GM12878 (cell line): ENCODE data around the gene CCDC106. TPM values are rescaled to one million over a fixed set of nuclear protein-coding genes. Genes with fewer than 3 reads are reported as not detected.

Source experiments
- BRCA1 ChIP-seq: IDR thresholded peaks from 2 replicates; pipeline ENCODE4 v1.6.1; 2011; ENCODE audit warnings: low read depth, low read length, improper control_type of control experiment
- CBX3 ChIP-seq: fragments of 200-600 bp; sonication (generic); IDR thresholded peaks from 2 replicates; pipeline ENCODE4 v1.6.1; 2016; ENCODE audit warnings: low read depth, borderline replicate concordance
- CREM ChIP-seq: IDR thresholded peaks from 2 replicates; pipeline ENCODE4 v1.6.1; 2014; ENCODE audit warnings: antibody characterized with exemption, low read depth
- EGR1 ChIP-seq, 2 experiments: IDR thresholded peaks; 1 replicate in 1 of 2; 2 replicates in 1 of 2; pipeline ENCODE4 v1.6.1; 2011 to 2012; ENCODE audit warnings: low read depth in 2 of 2, low read length in 2 of 2, borderline replicate concordance in 1 of 2, mild to moderate bottlenecking in 1 of 2, moderate library complexity in 1 of 2
- ETV6 ChIP-seq, 2 experiments: fragments of 450-650 bp in 1 of 2; IDR thresholded peaks in 1 of 2; conservative IDR thresholded peaks in 1 of 2; 2 replicates each; pipeline ENCODE4 v1.6.1; 2014; ENCODE audit warnings: antibody characterized with exemption in 1 of 2, borderline replicate concordance in 1 of 2, low read depth in 1 of 2, mild to moderate bottlenecking in 1 of 2, moderate library complexity in 1 of 2
- GATAD2B ChIP-seq: fragments of 450-650 bp; conservative IDR thresholded peaks from 2 replicates; pipeline ENCODE4 v1.6.1; 2017; ENCODE audit warnings: low read depth, mild to moderate bottlenecking, moderate library complexity
- HCFC1 ChIP-seq: fragments of 150-350 bp; IDR thresholded peaks from 2 replicates; pipeline ENCODE4 v1.6.1; 2014; ENCODE audit warnings: low read length
- IKZF1 ChIP-seq: fragments of 450-650 bp; conservative IDR thresholded peaks from 2 replicates; pipeline ENCODE4 v1.6.1; 2017; ENCODE audit warnings: antibody characterized with exemption, mild to moderate bottlenecking
- MEF2B ChIP-seq: fragments of 450-650 bp; IDR thresholded peaks from 2 replicates; pipeline ENCODE4 v1.6.1; 2018; ENCODE audit warnings: mild to moderate bottlenecking, moderate library complexity; ENCODE audit not compliant: partially characterized antibody, poor library complexity, severe bottlenecking
- MYC ChIP-seq: IDR thresholded peaks from 2 replicates; pipeline ENCODE4 v1.6.1; 2011; ENCODE audit warnings: mild to moderate bottlenecking, low read length, moderate library complexity, inconsistent platforms; ENCODE audit not compliant: insufficient read depth, insufficient replicate concordance, insufficient read length, severe bottlenecking
- PML ChIP-seq: IDR thresholded peaks from 2 replicates; pipeline ENCODE4 v1.6.1; 2012; ENCODE audit warnings: low read length, inconsistent platforms
- POLR2AphosphoS5 ChIP-seq: IDR thresholded peaks from 2 replicates; pipeline ENCODE4 v1.6.1; 2011; ENCODE audit warnings: mild to moderate bottlenecking, low read length, inconsistent platforms
- RAD21 ChIP-seq: IDR thresholded peaks from 2 replicates; pipeline ENCODE4 v1.6.1; 2011; ENCODE audit warnings: mild to moderate bottlenecking, low read depth, low read length, moderate library complexity; ENCODE audit not compliant: insufficient read depth
- RELA ChIP-seq: fragments of 450-650 bp; IDR thresholded peaks from 2 replicates; pipeline ENCODE4 v1.8.0; 2014; ENCODE audit warnings: borderline replicate concordance; ENCODE audit not compliant: partially characterized antibody
- RFX5 ChIP-seq: IDR thresholded peaks from 2 replicates; pipeline ENCODE4 v1.6.1; 2011; ENCODE audit warnings: low read depth, low read length, improper control_type of control experiment
- SIN3A ChIP-seq: IDR thresholded peaks from 2 replicates; pipeline ENCODE4 v1.6.1; 2012; ENCODE audit warnings: low read depth, low read length, improper control_type of control experiment
- SP1 ChIP-seq: IDR thresholded peaks from one replicate; pipeline ENCODE4 v1.6.1; 2011; ENCODE audit warnings: low read depth, low read length
- SRF ChIP-seq, 2 experiments: IDR thresholded peaks; 2 replicates each; pipeline ENCODE4 v1.6.1; 2011; ENCODE audit warnings: low read depth in 2 of 2, low read length in 2 of 2, mild to moderate bottlenecking in 1 of 2, moderate library complexity in 1 of 2
- TAF1 ChIP-seq: IDR thresholded peaks from 2 replicates; pipeline ENCODE4 v1.6.1; 2011; ENCODE audit warnings: mild to moderate bottlenecking, low read depth, low read length, borderline replicate concordance
- TCF12 ChIP-seq: IDR thresholded peaks from 2 replicates; pipeline ENCODE4 v1.6.1; 2011; ENCODE audit warnings: low read depth, mild to moderate bottlenecking, low read length
- WRNIP1 ChIP-seq: IDR thresholded peaks from 2 replicates; pipeline ENCODE4 v1.6.1; 2011; ENCODE audit warnings: low read depth, low read length, improper control_type of control experiment, borderline replicate concordance
- YY1 ChIP-seq: IDR thresholded peaks from 2 replicates; pipeline ENCODE4 v1.6.1; 2011; ENCODE audit warnings: low read depth, mild to moderate bottlenecking, low read length
- ZNF207 ChIP-seq: fragments of 450-650 bp; IDR thresholded peaks from 2 replicates; pipeline ENCODE4 v1.6.1; 2014; ENCODE audit warnings: antibody characterized with exemption, mild to moderate bottlenecking, borderline replicate concordance
- polyA plus RNA-seq, 11 experiments: library from polyadenylated mRNA; depleted of rRNA in 4 of 11; unstranded in 6 of 11; stranded (reverse) in 5 of 11; fragments of >200 nt; fragmentation: Nextera tagmentation in 4 of 11; fragmentation: Illumina TruSeq in 1 of 11; extraction: Ambion mirVana in 4 of 11; extraction: Trizol in 1 of 11; gene quantifications; 1 replicate in 1 of 11; 2 replicates in 10 of 11; pipeline versions ENCODE4 v1.2.1 to v1.2.3, GENCODE V29; 2011 to 2016; ENCODE audit warnings: inconsistent platforms in 2 of 11, missing spikeins in 2 of 11, low read depth in 1 of 11
- total RNA-seq, 4 experiments: library from RNA; depleted of rRNA in 3 of 4; stranded (reverse); fragments of >200 nt in 3 of 4; fragmentation: Illumina TruSeq in 1 of 4; extraction: Trizol in 1 of 4; gene quantifications; 2 replicates each; pipeline versions ENCODE4 v1.2.1 to v1.2.3, GENCODE V29; 2013 to 2021
- TF ChIP-seq, protein P1 (sequence below), 3 experiments: IDR thresholded peaks in 2 of 3; conservative IDR thresholded peaks in 1 of 3; 2 replicates each; pipeline ENCODE4 v1.5.1; 2011; ENCODE audit warnings: low read depth in 3 of 3, low read length in 3 of 3, mild to moderate bottlenecking in 3 of 3, control low read depth in 2 of 3, moderate library complexity in 2 of 3, inconsistent platforms in 1 of 3, mixed read lengths in 1 of 3; ENCODE audit not compliant: control insufficient read depth in 2 of 3, insufficient read depth in 1 of 3; ENCODE audit errors: extremely low read depth in 1 of 3
- TF ChIP-seq, protein P2 (sequence below): fragments of 450-650 bp; IDR thresholded peaks from 2 replicates; pipeline ENCODE4 v1.6.1; 2017; ENCODE audit warnings: borderline replicate concordance

The CCDC106 gene
- total and polyA plus RNA-seq, 10 of the 15 experiments (the other 5 are each of a cell fraction or from before 2014, with no cell fraction given), result 0.04 to 35.9 (median 19.8) TPM

DNA sequence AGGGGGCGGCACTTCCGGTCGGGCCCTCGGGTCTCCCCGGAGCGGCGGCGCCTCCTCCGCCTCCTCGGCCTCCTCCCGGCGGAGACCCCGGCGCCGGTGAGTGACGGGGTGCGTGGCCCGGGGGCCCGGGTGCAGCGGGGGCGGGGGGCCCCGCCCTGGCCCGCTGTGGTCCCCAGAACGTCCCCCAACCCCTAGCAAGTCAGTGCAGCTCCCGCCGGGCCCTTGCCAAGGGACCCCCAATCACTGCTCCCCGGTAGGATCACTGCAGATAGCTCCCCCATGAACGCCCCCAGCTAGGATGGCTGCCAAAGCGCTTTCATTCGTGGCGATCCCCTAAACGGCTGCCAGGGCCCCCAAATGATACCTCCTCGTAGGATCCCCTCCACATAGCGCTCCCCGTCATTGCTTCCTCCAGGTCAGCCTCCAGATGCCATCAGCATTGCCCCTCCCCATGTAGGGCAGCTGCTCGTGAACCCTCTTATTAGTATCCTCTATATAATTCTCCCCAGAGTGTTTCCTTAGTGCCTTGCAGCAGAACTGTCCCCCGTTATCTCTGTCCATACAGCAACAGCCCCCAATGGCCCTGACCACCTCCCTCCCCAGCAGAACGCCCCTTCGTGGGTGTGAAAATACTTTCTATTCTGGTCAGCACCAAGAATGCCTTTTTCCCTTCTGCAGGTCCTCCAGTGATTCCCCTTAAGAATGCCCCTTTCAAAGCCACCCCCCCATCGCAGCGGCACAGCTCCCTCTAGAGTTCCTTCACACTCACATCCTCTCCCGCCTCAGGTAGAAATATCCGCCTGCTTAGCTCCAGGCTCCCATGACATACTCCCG, 42.2 kb upstream of the CCDC106 start, which contains the start of gene ZNF865 (continued):
- TF ChIP-seq, protein P1, sequence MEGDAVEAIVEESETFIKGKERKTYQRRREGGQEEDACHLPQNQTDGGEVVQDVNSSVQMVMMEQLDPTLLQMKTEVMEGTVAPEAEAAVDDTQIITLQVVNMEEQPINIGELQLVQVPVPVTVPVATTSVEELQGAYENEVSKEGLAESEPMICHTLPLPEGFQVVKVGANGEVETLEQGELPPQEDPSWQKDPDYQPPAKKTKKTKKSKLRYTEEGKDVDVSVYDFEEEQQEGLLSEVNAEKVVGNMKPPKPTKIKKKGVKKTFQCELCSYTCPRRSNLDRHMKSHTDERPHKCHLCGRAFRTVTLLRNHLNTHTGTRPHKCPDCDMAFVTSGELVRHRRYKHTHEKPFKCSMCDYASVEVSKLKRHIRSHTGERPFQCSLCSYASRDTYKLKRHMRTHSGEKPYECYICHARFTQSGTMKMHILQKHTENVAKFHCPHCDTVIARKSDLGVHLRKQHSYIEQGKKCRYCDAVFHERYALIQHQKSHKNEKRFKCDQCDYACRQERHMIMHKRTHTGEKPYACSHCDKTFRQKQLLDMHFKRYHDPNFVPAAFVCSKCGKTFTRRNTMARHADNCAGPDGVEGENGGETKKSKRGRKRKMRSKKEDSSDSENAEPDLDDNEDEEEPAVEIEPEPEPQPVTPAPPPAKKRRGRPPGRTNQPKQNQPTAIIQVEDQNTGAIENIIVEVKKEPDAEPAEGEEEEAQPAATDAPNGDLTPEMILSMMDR (IDR thresholded peaks at IDR 0.05 in 2 of 3, conservative IDR thresholded peaks at IDR 0.05 in 1 of 3; ENCODE audit: control insufficient read depth in 2 of 3, extremely low read depth in 1 of 3, insufficient read depth in 1 of 3, low read depth in 3 of 3, low read length in 3 of 3), result peak; percentile 78 to 93 (median 81); a peak in 5 of 6 replicates
- TF ChIP-seq RFX5, result peak; percentile 74; the same call in 1 of the 2 replicates
- TF ChIP-seq BRCA1, result no peak
- TF ChIP-seq IKZF1, result peak; percentile 68; the same call in 1 of the 2 replicates
- peak; percentile 69 for TF ChIP-seq RAD21
- TF ChIP-seq MYC, result no peak
- TF ChIP-seq RELA, result peak; percentile 79
- TF ChIP-seq POLR2AphosphoS5, result 0 out of 2 replicates have a peak, but pooled peaks have one; percentile 23
- no peak for TF ChIP-seq TCF12
- TF ChIP-seq EGR1 (IDR thresholded peaks at IDR 0.05; ENCODE audit: borderline replicate concordance in 1 of 2, low read depth in 2 of 2, low read length in 2 of 2), result 0 out of 3 replicates have a peak, but pooled peaks of 1 of the 2 experiments have one; percentile 46
- no peak for TF ChIP-seq WRNIP1
- peak; percentile 15 for TF ChIP-seq SP1
- peak; percentile 51; the same call in 1 of the 2 replicates for TF ChIP-seq GATAD2B
- TF ChIP-seq TAF1, result 0 out of 2 replicates have a peak, but pooled peaks have one; percentile 8
- TF ChIP-seq YY1, result peak; percentile 71; the same call in 1 of the 2 replicates
- TF ChIP-seq, protein P2, sequence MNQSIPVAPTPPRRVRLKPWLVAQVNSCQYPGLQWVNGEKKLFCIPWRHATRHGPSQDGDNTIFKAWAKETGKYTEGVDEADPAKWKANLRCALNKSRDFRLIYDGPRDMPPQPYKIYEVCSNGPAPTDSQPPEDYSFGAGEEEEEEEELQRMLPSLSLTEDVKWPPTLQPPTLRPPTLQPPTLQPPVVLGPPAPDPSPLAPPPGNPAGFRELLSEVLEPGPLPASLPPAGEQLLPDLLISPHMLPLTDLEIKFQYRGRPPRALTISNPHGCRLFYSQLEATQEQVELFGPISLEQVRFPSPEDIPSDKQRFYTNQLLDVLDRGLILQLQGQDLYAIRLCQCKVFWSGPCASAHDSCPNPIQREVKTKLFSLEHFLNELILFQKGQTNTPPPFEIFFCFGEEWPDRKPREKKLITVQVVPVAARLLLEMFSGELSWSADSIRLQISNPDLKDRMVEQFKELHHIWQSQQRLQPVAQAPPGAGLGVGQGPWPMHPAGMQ, result no peak
- peak in 1 of 2 experiments; percentile 42; a peak in 1 of 4 replicates for TF ChIP-seq ETV6 (conservative IDR thresholded peaks at IDR 0.05 in 1 of 2, IDR thresholded peaks at IDR 0.05 in 1 of 2; ENCODE audit: borderline replicate concordance in 1 of 2, low read depth in 1 of 2)
- TF ChIP-seq HCFC1, result peak; percentile 31; the same call in 1 of the 2 replicates
- 0 out of 2 replicates have a peak, but pooled peaks have one; percentile 29 for TF ChIP-seq CREM
- TF ChIP-seq PML, result peak; percentile 35; the same call in 1 of the 2 replicates
- TF ChIP-seq ZNF207, result no peak
- TF ChIP-seq SRF (IDR thresholded peaks at IDR 0.05; ENCODE audit: low read depth in 2 of 2, low read length in 2 of 2), result no peak
- TF ChIP-seq SIN3A, result peak; percentile 73; the same call in 1 of the 2 replicates
- no peak for TF ChIP-seq CBX3
- peak; percentile 52 for TF ChIP-seq MEF2B
